SKM-1 treated with dmso at 0.1 percent for 144 hours (cell line): Measurements from ENCODE around the gene ARHGEF3.
"Not testable (repeated sequence)": the region's sequence is repeated elsewhere in the genome, so short reads cannot be mapped to it uniquely, and the experiment has no call there.

Source experiments
- DNase-seq: peaks from one replicate; lab custom pipeline; 2025; ENCODE audit not compliant: unreplicated experiment; lab: John Stamatoyannopoulos, UW

The ARHGEF3 gene

GRCh38 chr3:56742887-56743286 lies 58.9 kb downstream of the ARHGEF3 start:
- DNase-seq, result no peak

- DNase-seq, result no peak
Measured at GRCh38 chr3:56739036-56739435, 62.7 kb downstream of the ARHGEF3 start.

- DNase-seq, result no peak
Measured at GRCh38 chr3:56737006-56737405, 64.7 kb downstream of the ARHGEF3 start.

- no peak for DNase-seq
Measured at GRCh38 chr3:56732109-56732508, 69.6 kb downstream of the ARHGEF3 start.

GRCh38 chr3:56725175-56725574 lies 76.6 kb downstream of the ARHGEF3 start:
- no peak for DNase-seq

- no peak for DNase-seq
Measured at GRCh38 chr3:56724676-56725075, 77.1 kb downstream of the ARHGEF3 start.

- DNase-seq, result no peak
Measured at GRCh38 chr3:56720849-56721248, 80.9 kb downstream of the ARHGEF3 start.

GRCh38 chr3:56718809-56719208 lies 82.9 kb downstream of the ARHGEF3 start:
- DNase-seq, result not testable (repeated sequence)

GRCh38 chr3:56711344-56711743 lies 90.4 kb downstream of the ARHGEF3 start:
- no peak for DNase-seq

GRCh38 chr3:56707412-56707811 lies 94.3 kb downstream of the ARHGEF3 start:
- DNase-seq, result not testable (repeated sequence)

- DNase-seq, result no peak
Measured at GRCh38 chr3:56706629-56707028, 95.1 kb downstream of the ARHGEF3 start.

GRCh38 chr3:56704706-56705105 lies 97.0 kb downstream of the ARHGEF3 start:
- DNase-seq, result no peak

GRCh38 chr3:56702490-56703315 lies 99.0 kb downstream of the ARHGEF3 start:
- peak; percentile 75 for DNase-seq

GRCh38 chr3:56700151-56700550 lies 101.6 kb downstream of the ARHGEF3 start:
- DNase-seq, result no peak

GRCh38 chr3:56694867-56695683 lies 106.7 kb downstream of the ARHGEF3 start:
- DNase-seq, result no peak

GRCh38 chr3:56693750-56694149 lies 108.0 kb downstream of the ARHGEF3 start:
- DNase-seq, result peak; percentile 85

- DNase-seq, result not testable (repeated sequence)
Measured at GRCh38 chr3:56692520-56693433, 109.0 kb downstream of the ARHGEF3 start.

GRCh38 chr3:56692001-56692365 lies 109.8 kb downstream of the ARHGEF3 start:
- DNase-seq, result not testable (repeated sequence)

- DNase-seq, result no peak
Measured at GRCh38 chr3:56691165-56692000, 110.4 kb downstream of the ARHGEF3 start.

GRCh38 chr3:56689303-56689702 lies 112.4 kb downstream of the ARHGEF3 start:
- no peak for DNase-seq
